ENCODE data around the gene NFKBIA. TPM values are rescaled to one million over a fixed set of nuclear protein-coding genes. Genes with fewer than 3 reads are reported as not detected.

NFKBIA gene
- total RNA-seq, 4 donors from 2014 or later, result 238 to 708 (median 364) TPM

DNA sequence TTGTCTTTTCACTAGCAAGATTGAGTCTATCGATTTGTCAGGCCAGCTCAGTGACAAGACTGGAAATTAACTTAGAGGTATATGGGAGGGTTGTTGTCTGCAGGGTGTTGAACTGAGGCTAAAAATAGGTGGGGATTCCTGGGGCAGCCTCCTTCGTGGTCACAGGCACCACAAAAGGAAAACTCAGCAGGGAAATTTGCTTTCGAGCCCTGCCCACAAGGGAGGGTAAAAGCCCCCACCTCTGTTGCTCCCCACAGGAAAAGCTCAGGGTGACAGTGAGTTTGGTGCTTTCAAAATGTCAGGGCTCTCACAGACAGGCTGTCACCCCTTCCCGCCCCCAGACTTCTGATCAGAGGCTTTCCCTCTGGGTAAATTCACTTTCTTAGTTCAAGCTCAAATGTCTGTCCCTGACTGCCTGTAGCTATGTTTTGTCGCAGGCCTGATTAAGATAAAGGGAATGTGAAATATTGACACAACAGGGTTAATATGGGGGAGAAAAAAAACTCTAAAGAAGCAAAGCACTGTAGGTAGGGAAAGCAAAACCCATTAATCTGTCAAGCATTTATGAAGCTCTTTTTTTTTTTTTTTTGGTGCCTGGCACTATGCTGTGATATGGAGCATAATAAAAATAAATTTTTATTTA, 11.7 kb upstream of the NFKBIA start:
- TF ChIP-seq, protein P1, sequence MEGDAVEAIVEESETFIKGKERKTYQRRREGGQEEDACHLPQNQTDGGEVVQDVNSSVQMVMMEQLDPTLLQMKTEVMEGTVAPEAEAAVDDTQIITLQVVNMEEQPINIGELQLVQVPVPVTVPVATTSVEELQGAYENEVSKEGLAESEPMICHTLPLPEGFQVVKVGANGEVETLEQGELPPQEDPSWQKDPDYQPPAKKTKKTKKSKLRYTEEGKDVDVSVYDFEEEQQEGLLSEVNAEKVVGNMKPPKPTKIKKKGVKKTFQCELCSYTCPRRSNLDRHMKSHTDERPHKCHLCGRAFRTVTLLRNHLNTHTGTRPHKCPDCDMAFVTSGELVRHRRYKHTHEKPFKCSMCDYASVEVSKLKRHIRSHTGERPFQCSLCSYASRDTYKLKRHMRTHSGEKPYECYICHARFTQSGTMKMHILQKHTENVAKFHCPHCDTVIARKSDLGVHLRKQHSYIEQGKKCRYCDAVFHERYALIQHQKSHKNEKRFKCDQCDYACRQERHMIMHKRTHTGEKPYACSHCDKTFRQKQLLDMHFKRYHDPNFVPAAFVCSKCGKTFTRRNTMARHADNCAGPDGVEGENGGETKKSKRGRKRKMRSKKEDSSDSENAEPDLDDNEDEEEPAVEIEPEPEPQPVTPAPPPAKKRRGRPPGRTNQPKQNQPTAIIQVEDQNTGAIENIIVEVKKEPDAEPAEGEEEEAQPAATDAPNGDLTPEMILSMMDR (IDR thresholded peaks at IDR 0.05; ENCODE audit: low read depth), result no peak

DNA sequence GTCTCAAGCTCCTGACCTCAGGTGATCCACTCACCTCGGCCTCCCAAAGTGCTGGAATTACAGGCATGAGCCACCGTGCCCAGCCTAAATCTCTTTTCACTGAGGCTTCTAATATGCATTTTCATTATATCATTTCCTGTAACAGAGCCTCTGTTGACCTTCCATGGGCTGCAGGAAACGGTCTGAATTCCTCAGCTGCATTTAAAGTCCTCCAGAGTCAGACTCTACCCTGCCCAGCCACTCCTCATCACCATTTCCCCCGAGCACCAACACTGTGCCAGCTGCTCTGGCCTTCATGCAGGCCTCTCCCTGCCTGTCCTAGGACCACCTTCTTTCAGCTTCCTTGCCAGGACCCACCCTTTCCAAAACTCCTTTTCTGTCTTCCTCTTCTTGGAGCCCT, 9.8 kb upstream of the NFKBIA start:
- TF ChIP-seq, protein P1 (IDR thresholded peaks at IDR 0.05; ENCODE audit: low read depth), result no peak

DNA sequence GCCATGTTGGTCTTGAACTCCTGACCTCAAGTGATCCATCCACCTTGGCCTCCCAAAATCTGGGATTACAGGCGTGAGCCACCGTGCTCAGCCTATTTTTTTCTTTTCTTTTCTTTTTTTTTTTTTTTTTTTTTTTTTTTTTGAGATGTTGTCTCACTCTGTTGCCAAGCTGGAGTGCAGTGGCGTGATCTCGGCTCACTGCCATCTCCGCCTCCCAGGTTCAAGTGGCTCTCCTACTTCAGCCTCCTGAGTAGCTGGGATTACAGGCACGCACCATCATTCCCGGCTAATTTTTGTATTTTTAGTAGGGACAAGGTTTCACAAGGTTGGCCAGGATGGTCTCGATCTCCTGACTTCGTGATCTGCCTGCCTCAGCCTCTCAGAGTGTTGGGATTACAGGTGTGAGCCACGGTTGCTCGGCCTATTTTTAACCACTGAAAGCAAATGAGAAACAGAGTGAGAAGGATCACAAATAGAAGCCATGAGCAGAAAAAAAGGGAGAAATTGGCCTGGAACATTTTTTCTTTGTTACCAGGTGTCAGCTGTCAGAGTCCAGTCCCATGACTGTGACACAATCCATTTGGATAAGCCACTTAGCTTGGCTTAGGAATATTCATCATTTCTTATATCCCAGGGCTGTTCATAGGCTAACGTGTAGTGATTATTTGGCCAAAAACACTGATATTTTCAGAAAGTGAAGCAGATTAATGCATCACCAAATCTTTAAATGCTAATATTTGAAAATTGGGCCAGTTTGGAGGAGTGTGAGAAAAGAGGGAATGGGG, 7.9 kb upstream of the NFKBIA start:
- TF ChIP-seq, protein P1 (IDR thresholded peaks at IDR 0.05; ENCODE audit: low read depth), result no peak

DNA sequence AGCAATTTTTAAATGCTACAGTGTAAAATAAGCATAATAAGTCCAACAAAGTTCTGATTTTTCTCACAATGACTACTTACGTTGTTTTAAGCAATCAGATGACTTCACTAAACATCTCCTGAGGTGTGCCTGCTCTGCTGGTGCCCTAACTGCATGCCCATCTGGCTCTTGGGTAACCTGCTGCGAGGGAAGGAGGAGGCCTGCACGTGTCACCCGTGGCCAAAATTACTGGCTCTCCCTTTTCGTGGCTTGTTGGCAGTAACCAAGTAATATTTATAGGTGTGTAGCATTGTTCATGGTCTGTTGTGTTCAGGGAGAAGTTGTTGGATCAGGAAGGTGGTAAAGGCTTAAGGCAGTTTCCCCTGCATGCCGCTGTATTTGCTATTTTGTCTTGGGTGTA, 6.3 kb upstream of the NFKBIA start:
- TF ChIP-seq, protein P1 (IDR thresholded peaks at IDR 0.05; ENCODE audit: low read depth), result no peak

DNA sequence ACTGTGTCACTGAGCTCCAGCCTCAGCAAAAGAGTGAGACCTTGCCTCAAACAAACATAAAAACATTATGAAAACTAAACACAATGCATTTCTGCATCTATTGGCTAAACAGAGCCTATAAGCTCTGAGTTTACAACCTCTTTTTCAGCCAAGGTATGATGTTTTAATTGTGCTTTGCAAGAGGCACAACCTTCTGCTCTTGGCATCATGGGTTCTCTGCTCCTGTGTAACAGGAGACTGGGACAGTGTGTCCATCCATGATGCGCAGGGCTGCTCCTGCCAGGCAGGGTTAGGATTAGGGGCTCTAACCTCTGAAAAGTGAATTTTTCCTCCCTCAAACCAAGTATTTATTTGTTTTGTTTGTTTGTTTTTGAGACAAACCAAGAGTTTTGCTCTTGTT, 5.0 kb upstream of the NFKBIA start:
- TF ChIP-seq, protein P1 (IDR thresholded peaks at IDR 0.05; ENCODE audit: low read depth), result no peak

DNA sequence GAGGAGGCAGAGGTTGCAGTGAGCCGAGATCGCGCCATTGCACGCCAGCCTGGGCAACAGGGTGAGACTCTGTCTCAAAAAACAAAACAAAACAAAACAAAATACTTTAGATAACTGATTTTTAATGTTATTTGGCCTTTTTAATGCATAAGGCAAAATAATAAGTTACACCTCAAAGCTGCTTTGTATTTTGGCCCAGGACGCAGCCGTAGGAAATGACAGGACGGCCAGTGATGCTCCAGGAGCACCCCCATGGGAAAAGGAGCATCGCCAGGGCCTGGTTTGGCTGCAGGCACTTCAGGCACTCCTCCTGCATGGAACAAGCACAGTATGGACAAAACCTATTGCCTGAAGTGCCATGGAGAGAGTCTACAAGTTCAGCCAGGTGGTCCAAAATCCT, 3.5 kb upstream of the NFKBIA start:
- TF ChIP-seq, protein P1 (IDR thresholded peaks at IDR 0.05; ENCODE audit: low read depth), result no peak

DNA sequence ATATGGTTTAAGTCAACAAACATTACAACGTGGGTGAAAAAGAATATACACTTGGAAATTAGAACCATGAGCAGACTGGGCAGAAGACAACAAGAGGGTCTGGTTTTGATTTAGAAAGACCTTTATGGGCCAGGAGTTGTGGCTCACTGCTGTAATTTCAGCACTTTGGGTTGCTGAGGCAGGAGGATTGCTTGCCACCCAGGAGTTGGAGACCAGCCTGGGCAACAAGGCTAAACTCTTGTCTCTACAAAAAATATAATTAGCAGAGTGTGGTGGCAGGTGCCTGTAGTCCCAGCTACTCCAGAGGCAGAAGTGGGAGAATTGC, 2.7 kb upstream of the NFKBIA start:
- TF ChIP-seq, protein P1 (IDR thresholded peaks at IDR 0.05; ENCODE audit: low read depth), result no peak

Measured in subcutaneous adipose tissue (tissue), 4 donors.